Measurements from ENCODE around the gene JAG2. TPM values are rescaled to one million over a fixed set of nuclear protein-coding genes. Genes with fewer than 3 reads are reported as not detected.

The JAG2 gene
- polyA plus RNA-seq, 1 donor, result 40.4 TPM

DNA sequence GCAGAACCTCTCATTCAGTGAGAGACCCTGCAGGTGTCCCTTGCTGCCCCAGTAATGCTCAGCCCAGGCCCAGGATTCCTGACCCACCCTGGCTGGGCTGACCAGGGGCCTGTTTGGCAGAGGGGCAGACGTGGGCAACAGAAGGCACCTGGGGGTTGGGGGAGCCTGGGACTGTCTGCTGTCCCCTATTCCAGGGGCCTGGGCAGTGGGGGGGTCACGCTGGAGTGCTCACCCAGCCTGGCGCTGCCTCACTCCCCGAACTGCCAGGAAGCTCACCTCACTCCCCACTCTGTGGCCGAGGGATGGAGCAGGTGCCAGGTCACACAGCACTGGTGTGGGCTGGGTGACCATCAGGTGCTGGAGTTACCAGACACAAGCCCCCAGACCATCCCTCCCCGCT lies 35.1 kb upstream of the JAG2 start:
- no peak for DNase-seq (ENCODE audit: low read depth)

DNA sequence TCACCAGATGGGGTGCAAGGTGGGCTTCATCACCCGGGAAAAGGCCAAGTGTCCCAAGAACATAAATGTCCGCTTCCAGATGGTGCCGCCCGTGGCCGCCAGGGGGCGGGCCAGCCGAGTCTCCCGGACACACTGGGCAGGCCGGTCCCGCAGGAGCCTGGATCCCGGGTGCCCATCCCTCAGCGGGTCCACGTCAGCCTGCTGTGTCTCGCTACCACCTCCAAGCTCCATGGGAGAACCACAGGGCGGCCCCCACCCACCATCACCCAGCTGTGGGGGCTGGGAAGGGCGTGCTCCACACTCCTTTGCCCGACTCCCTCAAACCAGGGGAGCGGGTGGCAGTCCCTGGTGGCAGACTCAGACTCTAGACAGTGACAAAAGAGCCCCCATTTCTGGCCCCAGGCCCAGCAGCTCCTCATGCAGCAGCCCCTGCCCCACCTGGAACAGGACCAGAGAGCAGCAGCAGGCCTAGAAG lies 34.5 kb upstream of the JAG2 start:
- DNase-seq (ENCODE audit: low read depth), result no peak

DNA sequence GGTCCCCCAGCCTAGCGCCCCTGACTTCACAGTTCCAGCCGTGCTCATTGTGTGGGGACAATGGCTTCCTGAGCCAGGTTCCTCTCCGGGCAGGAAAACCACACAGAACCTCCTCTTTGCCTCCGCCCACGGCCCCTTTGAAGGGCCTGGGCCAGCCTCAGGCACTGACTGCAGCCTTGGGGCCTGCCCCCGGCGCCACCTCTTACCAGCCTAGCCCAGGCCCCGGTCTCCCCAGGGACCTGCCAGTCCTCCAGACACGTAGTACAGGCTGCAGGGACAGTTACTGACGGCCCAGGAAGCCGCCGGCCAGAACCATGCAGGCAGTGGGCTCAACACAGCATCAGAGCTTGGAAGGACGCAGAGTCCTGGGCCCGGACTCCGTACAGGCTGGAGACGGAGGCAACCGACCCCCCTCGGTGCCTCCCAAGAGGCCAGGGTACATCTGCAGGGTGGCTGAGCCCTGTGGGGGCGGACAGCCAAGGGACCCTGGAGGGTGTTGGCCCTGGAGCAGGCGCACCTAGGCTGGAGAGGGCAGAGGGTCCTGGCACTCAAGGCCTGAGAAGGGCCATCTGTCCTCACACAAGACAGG lies 33.4 kb upstream of the JAG2 start:
- DNase-seq (ENCODE audit: low read depth), result no peak

DNA sequence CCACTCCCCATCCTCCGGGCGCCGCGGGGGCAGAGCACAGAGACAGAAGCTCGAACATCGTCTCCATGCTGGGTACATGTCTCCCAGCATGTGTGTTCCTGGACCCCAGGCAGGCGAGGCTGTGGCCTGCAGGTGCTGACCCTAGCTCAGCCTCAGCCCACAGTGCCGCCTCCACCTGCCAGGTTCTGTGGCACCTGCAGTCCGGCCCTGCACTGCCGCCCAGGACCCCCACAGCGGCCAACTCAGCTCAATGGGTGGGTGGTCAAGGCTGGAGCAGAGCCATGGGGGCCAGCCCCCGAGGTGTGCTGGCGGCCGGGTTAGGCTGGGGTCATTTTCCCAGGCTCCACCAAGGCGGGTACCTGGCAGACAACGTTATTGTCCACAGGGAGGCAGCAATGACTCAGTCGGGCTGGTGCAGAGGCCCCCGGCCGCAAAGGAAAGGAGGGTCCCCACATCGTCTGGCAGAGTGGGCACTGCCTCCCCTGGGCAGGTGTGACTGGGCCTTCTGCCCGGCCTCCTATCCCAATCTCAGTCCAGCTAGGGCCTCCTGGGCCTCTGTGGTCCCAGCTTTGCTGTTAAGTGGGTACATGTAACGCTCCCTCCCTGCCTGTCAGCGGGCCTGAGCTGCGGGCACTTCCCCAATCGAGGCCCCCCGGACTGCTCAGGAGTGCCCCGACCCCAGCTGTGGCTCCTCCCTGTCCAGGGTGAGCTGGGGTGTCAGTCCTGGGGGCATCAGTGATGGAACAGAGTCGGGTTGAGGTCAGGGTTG lies 32.8 kb upstream of the JAG2 start:
- no peak for DNase-seq (ENCODE audit: low read depth)

DNA sequence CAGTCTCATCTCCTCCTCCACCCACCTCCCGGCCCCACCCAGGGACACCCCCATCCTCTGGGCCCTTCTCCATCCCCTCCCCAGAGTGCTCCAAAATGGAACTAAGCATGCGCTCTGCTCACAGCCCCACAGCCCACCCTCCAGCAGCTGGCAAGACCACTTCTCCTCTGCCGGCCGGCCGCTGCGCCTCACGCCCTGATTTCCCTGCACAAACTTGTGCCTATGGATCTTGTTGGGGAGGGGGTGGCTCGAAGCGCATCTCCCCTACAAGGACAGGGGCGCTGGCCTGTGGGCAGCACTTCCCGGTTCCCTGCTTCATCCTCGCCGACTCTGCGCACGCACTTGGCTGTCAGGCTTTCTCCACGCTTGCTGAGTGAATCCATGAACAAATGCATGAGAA lies 32.1 kb upstream of the JAG2 start:
- DNase-seq (ENCODE audit: low read depth), result no peak

DNA sequence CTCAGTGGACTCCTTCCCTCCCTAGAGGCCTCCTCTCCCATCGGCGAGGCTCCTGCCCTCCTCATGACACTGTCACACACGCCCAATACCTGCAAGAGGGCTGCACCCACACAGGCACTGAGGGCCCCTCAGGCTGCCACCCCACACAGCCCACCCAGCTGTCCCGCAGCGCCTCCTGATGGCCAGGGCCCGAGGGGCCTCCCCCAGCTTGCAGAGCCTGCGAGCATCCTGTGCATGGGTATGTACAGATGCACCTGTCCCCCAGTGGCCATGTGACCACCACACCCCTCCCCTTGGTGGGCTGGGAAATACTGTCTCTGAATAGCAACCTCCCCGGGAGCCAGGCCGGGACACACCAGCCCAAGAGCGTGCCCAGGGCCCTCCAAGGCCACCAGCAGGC lies 31.5 kb upstream of the JAG2 start:
- DNase-seq (ENCODE audit: low read depth), result no peak

DNA sequence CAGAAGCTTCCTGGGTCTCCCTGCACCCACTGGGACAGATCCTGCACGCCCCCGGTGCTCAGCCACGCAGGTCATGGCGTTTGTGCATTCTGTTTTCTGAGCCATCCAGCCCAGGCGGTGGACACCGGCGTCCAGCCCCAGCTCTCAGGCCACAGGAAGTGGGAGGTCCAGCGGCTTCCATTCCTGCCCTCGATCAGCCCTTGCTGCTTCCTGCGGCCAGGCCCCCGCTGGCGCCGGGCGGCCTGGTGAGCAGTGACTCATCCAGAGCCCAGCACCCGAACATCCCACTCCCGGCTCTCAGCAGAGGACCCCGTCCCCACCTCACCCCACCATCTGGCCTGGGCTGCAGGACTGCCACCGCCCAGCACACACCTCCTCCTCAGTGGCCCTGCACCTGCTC lies 30.5 kb upstream of the JAG2 start:
- DNase-seq (ENCODE audit: low read depth), result no peak

DNA sequence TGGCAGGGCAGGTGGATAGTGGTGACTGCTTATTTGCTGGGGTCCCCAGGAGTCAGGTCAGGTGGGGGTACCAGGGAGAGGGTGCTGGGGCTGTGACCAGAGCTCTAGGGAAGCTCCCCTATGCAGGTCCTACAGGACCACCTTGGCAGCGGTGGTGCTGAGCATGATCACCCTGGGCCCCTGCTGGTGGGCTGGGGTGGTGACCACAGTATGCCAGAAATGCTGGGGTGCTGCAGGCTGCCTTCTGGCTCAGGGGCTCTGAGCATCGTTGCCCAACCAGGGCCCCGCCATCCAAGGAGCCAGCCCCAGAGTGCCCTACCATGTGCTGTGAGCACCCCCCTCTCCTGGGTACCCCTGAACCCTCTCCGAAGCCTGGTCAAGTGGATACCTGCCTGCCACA lies 30.0 kb upstream of the JAG2 start:
- no peak for DNase-seq (ENCODE audit: low read depth)

DNA sequence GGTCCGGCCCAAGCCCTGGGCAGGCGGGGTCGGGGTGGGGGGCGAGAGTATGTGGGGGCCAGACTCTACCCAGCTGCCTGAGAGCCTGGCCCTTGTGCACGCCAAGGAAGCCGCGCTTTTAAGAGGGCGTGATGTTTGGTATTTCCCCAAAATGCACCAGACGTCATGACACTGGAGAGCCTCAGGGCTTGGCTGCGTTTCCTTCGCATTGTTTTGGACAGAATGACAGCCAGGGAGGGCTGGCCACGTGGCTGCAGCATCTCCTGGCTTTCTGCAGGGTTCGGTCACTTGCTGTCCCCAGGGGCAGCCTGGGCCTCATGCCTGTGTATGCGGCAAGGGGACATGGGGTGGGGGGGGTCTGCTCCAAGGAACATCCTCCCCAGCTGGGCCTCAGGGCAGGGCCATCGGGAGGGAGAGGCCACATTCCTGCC lies 28.6 kb upstream of the JAG2 start:
- DNase-seq (ENCODE audit: low read depth), result peak; percentile 71

DNA sequence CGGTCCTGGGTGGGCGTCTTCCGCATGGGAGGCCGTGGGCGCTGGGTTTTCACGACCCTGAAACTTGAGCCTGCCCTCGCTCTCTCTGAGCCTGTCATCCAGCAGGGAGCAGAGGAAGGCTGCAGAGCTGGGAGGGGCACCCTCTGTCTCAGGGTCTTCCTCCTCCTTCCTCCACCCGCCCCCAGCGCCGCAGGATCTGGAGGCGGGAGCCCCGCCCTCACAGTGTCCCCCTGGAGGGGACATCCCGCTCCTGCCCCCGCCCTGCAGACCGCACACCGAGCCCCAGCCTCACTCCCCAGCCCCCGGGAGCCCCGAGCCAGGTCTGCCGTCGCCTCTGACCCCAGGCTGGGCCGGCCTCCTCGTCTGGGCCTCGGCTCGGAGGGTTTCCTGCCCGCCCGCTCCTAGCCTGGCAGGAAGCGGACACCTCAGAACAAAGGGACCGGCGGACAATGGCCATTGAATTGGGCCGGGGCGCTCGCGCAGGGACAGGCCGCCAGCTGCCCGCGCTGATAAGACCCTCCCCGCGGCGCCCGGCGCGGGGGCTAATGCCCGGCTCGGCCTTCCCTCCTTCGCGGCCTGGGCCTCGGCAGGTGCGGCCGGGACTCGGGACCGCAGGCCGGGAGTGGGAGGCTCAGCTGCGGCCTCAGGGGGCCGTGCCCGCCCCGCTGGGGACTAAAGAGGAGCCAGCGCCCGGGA lies 27.8 kb upstream of the JAG2 start:
- DNase-seq (ENCODE audit: low read depth), result no peak

DNA sequence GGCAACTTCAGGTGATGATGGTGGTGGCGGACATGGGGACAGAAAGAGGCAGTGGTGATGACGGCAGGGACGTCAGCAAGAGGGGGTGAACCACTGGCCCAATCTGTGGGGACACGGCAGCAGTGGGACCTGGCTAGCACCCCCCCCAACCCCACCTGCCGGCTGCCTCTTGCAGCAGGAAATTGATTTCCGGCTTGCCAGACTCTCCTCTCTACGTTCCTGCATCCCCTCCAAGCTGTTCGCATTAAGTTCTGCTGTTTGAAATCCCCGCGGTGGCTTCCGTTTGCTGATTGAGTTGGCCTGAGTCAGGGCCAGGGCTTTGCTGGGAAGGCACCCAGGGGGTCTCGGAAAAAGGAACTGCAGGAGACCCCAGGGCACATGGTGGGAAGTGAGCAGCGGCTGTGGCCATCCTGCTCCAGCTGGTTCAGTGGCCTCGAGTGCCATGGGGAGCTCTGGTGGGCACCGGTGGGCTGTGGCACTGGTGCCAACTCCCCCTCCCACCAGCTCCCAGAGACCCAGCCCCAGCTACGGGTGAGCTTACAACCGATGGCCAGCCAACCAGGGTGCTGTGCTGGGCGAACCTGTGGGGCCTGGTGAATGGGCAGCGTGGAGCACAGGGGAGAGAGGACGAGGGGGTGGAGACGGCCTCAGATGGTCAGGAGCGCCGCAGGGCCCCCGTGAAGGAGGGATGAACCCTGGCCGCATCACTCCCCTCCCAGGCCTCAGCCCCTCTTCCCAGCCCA lies 27.1 kb upstream of the JAG2 start:
- no peak for DNase-seq (ENCODE audit: low read depth)

DNA sequence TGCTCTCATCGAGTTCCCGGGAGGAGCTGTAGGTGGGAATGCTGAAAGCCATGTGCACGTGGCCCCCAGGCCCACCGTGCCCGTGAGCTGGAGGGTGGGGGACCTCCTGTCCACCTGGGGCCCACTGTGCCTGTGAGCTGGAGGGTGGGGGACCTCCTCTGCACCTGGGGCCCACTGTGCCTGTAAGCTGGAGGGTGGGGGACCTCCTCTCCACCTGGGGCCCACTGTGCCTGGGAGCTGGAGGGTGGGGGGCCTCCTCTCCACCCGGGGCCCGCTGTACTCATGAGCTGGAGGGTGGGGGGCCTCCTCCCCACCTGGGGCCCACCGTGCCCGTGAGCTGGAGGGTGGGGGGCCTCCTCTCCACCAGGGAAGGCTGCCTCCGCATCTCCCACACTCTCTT lies 26.5 kb upstream of the JAG2 start:
- DNase-seq (ENCODE audit: low read depth), result no peak

DNA sequence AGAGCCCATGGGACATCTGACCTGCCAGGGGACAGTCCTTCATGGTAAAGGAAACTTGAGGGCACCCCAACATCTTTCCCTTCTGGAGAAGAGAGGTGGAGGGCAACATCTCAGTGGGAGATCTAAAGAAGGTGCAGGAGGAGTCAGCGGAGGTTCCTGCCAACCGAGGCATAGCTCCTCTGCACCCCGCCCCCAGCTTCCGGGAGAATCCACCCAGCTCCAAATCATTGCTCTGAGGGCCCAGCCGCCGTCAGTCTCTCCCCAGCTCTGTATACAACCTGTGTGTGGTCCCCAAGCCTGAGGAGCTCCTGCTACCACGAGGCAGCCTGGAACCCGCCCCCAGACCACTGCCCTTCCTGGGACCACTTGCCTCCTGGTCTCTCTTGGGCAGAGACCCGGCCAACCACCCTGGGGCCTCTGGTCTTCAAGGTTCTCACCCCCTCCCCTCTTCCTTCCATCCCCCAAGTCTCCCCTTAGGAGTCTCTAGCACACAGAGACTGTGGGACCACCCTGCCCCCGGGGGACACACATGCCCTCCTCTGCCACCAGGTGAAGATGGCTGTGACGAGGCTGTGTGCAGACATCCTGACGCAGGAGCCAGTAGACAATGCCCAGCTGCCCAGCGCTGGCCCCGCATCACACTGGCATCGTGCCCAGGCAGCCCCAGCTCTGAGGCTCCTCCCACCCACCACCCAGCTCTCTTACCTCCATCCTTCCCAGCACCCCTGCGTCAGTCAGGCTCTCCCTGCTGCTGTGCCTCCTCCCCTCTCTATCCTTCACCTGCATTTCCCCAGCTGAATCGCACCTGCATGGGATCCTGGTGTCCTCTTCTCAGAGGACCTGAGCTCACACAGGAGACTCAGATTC lies 25.6 kb upstream of the JAG2 start:
- DNase-seq (ENCODE audit: low read depth), result no peak

DNA sequence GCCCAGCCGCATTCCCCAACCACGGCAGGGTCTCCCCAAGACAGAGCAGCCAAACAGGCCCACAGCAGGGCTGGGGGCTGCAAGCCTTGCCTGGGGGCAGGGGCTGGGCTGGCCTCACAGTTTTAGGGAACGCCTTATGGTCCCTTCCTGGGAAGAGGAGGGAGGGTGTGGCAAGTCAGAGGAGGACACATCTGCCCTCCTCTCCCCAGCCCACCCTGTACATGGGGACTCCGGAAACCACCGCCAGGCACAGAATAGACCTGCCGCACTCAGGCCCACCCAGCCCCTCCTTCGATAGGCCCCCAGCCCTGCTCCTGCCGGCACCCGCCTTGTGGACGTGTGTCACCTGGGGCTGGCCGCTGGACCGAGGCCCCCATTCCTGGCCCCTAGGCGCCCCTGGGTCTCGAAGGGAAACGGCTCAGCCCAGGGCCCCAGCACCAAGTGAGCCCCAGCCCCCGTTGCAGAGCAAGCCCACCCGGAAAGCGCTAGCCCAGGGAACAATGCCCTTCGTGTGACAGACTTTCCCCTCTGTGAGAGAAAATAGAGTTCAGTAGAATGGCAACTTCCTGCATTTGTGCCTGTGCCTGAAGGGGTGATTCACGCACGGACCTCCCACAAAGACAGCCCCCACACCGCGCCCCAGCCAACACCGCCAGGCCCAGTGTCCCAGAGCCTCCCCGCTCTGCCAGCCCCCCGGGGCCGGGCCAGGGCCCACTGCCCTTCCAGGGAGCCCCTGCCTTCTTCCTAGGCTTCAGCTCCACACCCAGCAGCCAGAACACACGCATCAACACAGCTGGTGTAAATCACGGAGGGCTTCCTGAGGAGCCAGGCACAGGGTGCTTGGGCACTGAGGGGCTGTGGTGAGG lies 24.5 kb upstream of the JAG2 start:
- no peak for DNase-seq (ENCODE audit: low read depth)

DNA sequence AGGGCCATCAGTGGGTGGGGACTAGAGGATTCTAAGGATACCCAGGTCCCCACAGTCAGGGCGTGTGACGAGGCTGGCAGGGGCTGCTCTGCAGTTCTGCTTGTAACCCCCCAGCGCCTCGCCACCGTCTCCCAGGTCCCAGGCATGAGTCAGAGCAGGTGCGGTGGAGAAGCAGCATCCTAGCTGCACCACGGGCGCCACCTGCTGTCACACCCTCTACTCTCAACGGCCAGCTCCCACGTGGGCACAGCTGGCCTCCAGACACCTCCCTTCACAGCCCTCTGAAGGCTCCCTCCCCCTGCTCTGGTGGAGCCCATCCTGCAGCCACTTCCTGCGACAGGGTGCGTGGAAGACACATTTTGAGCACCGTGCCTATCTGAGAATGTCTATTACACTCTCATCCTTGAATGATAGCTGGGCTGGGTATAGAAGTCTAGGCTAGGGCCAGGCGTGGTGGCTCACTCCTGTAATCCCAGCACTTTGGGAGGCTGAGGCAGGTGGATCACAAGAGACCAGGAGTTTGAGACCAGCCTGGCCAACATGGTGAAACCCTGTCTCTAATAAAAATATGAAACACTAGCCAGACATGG lies 19.5 kb upstream of the JAG2 start:
- no peak for DNase-seq (ENCODE audit: low read depth)

DNA sequence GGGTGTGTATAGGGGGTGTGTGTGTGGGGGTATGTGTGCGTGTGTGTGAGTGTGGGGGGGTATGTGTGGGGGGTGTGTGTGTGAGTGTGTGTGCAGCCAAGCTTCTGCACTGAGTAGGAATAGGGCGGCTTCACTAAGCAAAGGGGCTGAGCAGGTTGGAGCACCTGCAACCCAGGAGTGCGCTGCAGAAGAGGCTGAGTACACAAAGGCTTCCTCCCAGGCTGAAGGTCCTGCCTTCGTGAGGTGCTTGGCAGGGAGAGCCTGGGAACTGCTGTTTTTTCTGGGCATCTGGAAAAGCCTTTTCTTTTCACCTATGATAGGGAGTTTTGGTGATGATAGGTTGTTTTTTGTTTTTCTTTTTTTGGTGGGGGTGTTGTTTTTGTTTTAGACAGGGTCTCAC lies 18.5 kb upstream of the JAG2 start:
- DNase-seq (ENCODE audit: low read depth), result no peak

DNA sequence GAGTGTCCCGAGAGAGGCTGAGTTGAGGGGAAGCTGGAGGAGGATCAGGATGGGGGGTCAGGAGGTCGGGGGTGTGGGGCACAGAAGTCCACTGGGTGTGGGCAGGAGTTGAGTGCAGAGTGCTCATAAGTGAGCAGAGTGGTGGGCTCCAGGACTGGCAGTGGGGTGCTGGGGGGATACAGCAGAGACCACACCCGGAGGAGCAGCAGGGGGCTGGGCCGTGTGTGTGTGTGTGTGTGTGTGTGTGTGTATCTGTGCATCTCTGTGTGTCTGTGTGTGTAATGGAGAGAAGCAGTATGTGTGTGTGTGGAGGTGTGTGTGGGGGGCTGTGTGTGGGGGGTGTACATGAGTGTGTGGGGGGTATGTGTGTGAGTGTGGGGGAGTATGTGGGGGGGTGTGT lies 17.4 kb upstream of the JAG2 start:
- DNase-seq (ENCODE audit: low read depth), result no peak

DNA sequence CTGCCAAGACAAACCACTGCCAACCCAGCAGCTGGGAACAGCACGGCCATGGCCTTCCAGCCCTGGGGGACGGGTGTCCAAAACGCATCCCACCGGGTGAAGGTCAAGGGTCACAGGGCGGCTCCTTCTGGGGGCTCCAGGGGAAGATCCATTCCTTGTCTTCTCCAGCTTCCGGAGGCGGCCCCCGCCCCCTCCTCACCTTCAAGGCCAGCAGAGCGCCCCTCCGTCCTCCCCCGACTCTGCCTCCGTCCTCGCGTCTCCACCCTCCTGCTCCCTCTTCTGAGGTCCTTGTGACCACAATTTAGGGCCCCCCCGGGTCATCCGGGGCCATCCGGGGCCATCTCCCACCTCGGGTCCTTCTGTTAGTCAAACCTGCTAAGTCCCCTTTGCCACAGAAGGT lies 16.4 kb upstream of the JAG2 start:
- no peak for DNase-seq (ENCODE audit: low read depth)

DNA sequence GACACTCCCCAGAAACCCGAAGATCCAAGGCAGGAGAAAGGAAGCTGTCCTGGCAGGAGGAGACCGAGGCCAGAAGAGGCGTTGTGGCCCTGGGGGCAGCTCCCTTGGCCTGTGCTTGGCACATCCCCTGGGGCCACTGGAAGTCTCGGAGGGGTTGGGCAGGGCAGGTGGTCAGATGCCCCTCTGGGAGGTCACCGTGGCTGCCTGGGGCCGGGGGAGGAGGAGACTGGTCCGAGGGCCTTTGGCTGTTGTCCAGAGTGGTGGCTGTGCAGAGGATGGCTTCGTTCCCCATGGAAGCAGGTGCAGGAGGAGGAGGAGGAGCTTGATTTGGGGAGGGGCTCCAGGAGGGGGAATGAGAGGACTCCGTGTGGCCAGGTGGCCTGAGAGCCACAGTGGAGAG lies 15.9 kb upstream of the JAG2 start:
- DNase-seq (ENCODE audit: low read depth), result no peak
